ENCODE measurements around the gene FRYL. TPM values are rescaled to one million over a fixed set of nuclear protein-coding genes. Genes with fewer than 3 reads are reported as not detected.

The FRYL gene
- total and polyA plus RNA-seq, 2 of the 8 experiments (the other 6 are each of a cell fraction or from before 2014, with no cell fraction given) = 8.0 to 36.5 TPM

GRCh38 chr4:48792348-48793006 lies 12.4 kb upstream of the FRYL start (continued):
- no peak for TF ChIP-seq ZNF274 (IDR thresholded peaks at IDR 0.05; ENCODE audit: borderline replicate concordance, extremely low read depth, low read length)
- no peak for TF ChIP-seq ATF2 (IDR thresholded peaks at IDR 0.05; ENCODE audit: low read length)
- no peak for TF ChIP-seq MAFK (IDR thresholded peaks at IDR 0.05; ENCODE audit: low read depth, low read length)
- TF ChIP-seq TCF12 (IDR thresholded peaks at IDR 0.05; ENCODE audit: low read depth, low read length) = no peak
- no peak for TF ChIP-seq CHD2 (IDR thresholded peaks at IDR 0.05; ENCODE audit: low read length)

Data from H1 (cell line).